Body of pancreas (tissue), 4 donors: ENCODE data around the gene ALDH1A2.

Source experiments
- POLR2A ChIP-seq, 3 donors: fragments of 450-650 bp; IDR thresholded peaks; one replicate each; pipeline ENCODE4 v1.6.1; 2016; ENCODE audit warnings: antibody characterized with exemption in 3 of 3, mild to moderate bottlenecking in 2 of 3
- TF ChIP-seq, protein P1 (sequence below), 7 experiments: fragments of 450-650 bp in 4 of 7; fragments of 200-600 bp in 3 of 7; sonication (generic) in 3 of 7; IDR thresholded peaks; one replicate each; pipeline ENCODE4 v1.5.1; 2016 to 2019; ENCODE audit warnings: antibody characterized with exemption in 7 of 7

GRCh38 chr15:58053315-58054153, 12.0 kb downstream of the ALDH1A2 start:
- TF ChIP-seq, protein P1, sequence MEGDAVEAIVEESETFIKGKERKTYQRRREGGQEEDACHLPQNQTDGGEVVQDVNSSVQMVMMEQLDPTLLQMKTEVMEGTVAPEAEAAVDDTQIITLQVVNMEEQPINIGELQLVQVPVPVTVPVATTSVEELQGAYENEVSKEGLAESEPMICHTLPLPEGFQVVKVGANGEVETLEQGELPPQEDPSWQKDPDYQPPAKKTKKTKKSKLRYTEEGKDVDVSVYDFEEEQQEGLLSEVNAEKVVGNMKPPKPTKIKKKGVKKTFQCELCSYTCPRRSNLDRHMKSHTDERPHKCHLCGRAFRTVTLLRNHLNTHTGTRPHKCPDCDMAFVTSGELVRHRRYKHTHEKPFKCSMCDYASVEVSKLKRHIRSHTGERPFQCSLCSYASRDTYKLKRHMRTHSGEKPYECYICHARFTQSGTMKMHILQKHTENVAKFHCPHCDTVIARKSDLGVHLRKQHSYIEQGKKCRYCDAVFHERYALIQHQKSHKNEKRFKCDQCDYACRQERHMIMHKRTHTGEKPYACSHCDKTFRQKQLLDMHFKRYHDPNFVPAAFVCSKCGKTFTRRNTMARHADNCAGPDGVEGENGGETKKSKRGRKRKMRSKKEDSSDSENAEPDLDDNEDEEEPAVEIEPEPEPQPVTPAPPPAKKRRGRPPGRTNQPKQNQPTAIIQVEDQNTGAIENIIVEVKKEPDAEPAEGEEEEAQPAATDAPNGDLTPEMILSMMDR (IDR thresholded peaks at IDR 0.05), result no peak
- no peak for TF ChIP-seq POLR2A (IDR thresholded peaks at IDR 0.05)
